Activated naive CD8-positive, alpha-beta T cell treated with anti-CD3 and anti-CD28 coated beads, Interleukin-2, amount 10 ng/mL, durations not matched to agents 7 days and 5 days (primary cell): ENCODE results near the gene ANO9. TPM values are rescaled to one million over a fixed set of nuclear protein-coding genes. Genes with fewer than 3 reads are reported as not detected.

Experiments used
- ATAC-seq: fragments of 150-1000 bp; cut with Tn5 transposase; one replicate; pipeline ENCODE4 v1.10.0; 2021; ENCODE audit warnings: low read depth, moderate library complexity
- POLR2A ChIA-PET: fragments of 350-600 bp; sonication (Branson Sonifier 250); formaldehyde crosslinking; loops from one replicate; lab custom pipeline; 2021; ENCODE audit warnings: antibody characterized with exemption; lab: Charles Lee
- DNase-seq: peaks from one replicate; pipeline ENCODE4 v3.0.0; 2021
- H3K27ac Mint-ChIP-seq: one replicate; pipeline ENCODE4 v1.8.0; 2022; ENCODE audit warnings: mild to moderate bottlenecking, mixed read lengths
- H3K27me3 Mint-ChIP-seq: one replicate; pipeline ENCODE4 v1.8.0; 2022; ENCODE audit warnings: mild to moderate bottlenecking, moderate library complexity, mixed read lengths
- H3K36me3 Mint-ChIP-seq: one replicate; pipeline ENCODE4 v1.8.0; 2021; ENCODE audit warnings: mild to moderate bottlenecking, mixed read lengths
- H3K4me1 Mint-ChIP-seq: one replicate; pipeline ENCODE4 v1.8.0; 2021; ENCODE audit warnings: mixed read lengths
- H3K4me3 Mint-ChIP-seq: one replicate; pipeline ENCODE4 v1.8.0; 2022; ENCODE audit warnings: mild to moderate bottlenecking, moderate library complexity, mixed read lengths
- H3K9me3 Mint-ChIP-seq: one replicate; pipeline ENCODE4 v1.8.0; 2021; ENCODE audit warnings: mixed read lengths
- total RNA-seq, 2 experiments: library from RNA; stranded (reverse); gene quantifications; one replicate each; pipeline ENCODE4 v1.2.3, GENCODE V29; 2021

ANO9 gene
- total RNA-seq, 2 experiments from 2014 or later = 115 to 122 TPM

GRCh38 chr11:453564-453963 lies 11.8 kb upstream of the ANO9 start:
- POLR2A ChIA-PET = no interaction called here
- H3K4me3 Mint-ChIP-seq = no peak overlapping the region
- peaks cover 44% of the 10 kb centered on the region for H3K4me1 Mint-ChIP-seq
- H3K27ac Mint-ChIP-seq = no peak overlapping the region
- H3K27me3 Mint-ChIP-seq = no peaks in the 10 kb centered on the region
- no peak for ATAC-seq
- no peaks in the 10 kb centered on the region for H3K9me3 Mint-ChIP-seq
- no peak for DNase-seq
- H3K36me3 Mint-ChIP-seq = peaks cover 10% of the 10 kb centered on the region

GRCh38 chr11:452916-453527 lies 11.2 kb upstream of the ANO9 start:
- DNase-seq (no peak), ATAC-seq (no peak)
- POLR2A ChIA-PET = no interaction called here
- H3K27ac Mint-ChIP-seq = peak overlapping the region; percentile 17
- peaks cover 10% of the 10 kb centered on the region for H3K36me3 Mint-ChIP-seq
- H3K4me3 Mint-ChIP-seq = no peak overlapping the region
- H3K27me3 Mint-ChIP-seq = no peaks in the 10 kb centered on the region
- no peaks in the 10 kb centered on the region for H3K9me3 Mint-ChIP-seq
- peaks cover 44% of the 10 kb centered on the region for H3K4me1 Mint-ChIP-seq

- POLR2A ChIA-PET = interaction anchor here (1.2 kb wide), 1 partner anchor 39 kb away, joined by 3 read pairs; no protein-coding TSS in a partner anchor
- no peak overlapping the region for H3K27ac Mint-ChIP-seq
- H3K36me3 Mint-ChIP-seq = peaks cover 10% of the 10 kb centered on the region
- H3K27me3 Mint-ChIP-seq = no peaks in the 10 kb centered on the region
- no peak overlapping the region for H3K4me3 Mint-ChIP-seq
- H3K4me1 Mint-ChIP-seq = peaks cover 37% of the 10 kb centered on the region
- ATAC-seq = no peak
- H3K9me3 Mint-ChIP-seq = no peaks in the 10 kb centered on the region
- no peak for DNase-seq
Measured at GRCh38 chr11:452203-452744, 10.5 kb upstream of the ANO9 start.

- H3K36me3 Mint-ChIP-seq = peaks cover 10% of the 10 kb centered on the region
- H3K27ac Mint-ChIP-seq = peak overlapping the region; percentile 54
- no peaks in the 10 kb centered on the region for H3K27me3 Mint-ChIP-seq
- H3K4me1 Mint-ChIP-seq = peaks cover 32% of the 10 kb centered on the region
- peak overlapping the region; percentile 96 for H3K4me3 Mint-ChIP-seq
- DNase-seq = no peak
- POLR2A ChIA-PET = interaction anchor here (0.9 to 5.3 kb wide), 5 partner anchors 39 to 274 kb away, joined by 3 to 51 read pairs (median 3); partner anchors contain the start of gene IFITM2
- no peaks in the 10 kb centered on the region for H3K9me3 Mint-ChIP-seq
- no peak for ATAC-seq
Measured at GRCh38 chr11:451738-452137, 9.9 kb upstream of the ANO9 start.

GRCh38 chr11:450809-451451 lies 9.1 kb upstream of the ANO9 start:
- H3K27me3 Mint-ChIP-seq = no peaks in the 10 kb centered on the region
- H3K9me3 Mint-ChIP-seq = no peaks in the 10 kb centered on the region
- POLR2A ChIA-PET = interaction anchor here (0.9 to 6.5 kb wide), 9 partner anchors 9 to 275 kb away, joined by 3 to 118 read pairs (median 8); partner anchors contain the start of genes ANO9, BET1L, IFITM2 and RIC8A
- peaks cover 26% of the 10 kb centered on the region for H3K4me1 Mint-ChIP-seq
- H3K36me3 Mint-ChIP-seq = peaks cover 9% of the 10 kb centered on the region
- H3K4me3 Mint-ChIP-seq = peak overlapping the region; percentile 96
- DNase-seq = peak; percentile 77
- peak overlapping the region; percentile 98 for H3K27ac Mint-ChIP-seq
- ATAC-seq = peak; percentile 17

- ATAC-seq (peak; percentile 66), DNase-seq (peak; percentile 94)
- Mint-ChIP-seq H3K4me3 (peak within 1 kb of the TSS; percentile 96), H3K27me3 (no peaks in the 10 kb centered on the region), H3K4me1 (peaks cover 21% of the 10 kb centered on the region), H3K36me3 (peaks cover 7% of the 10 kb centered on the region), H3K27ac (peak within 1 kb of the TSS; percentile 98), H3K9me3 (no peaks in the 10 kb centered on the region)
- POLR2A ChIA-PET = interaction anchor here (0.6 to 6.5 kb wide), 16 partner anchors 9 to 243 kb away, joined by 3 to 118 read pairs (median 6); partner anchors contain the start of genes ANO9, BET1L, IFITM2 and RIC8A
Measured at GRCh38 chr11:449889-450808, 8.3 kb upstream of the ANO9 start, which contains the start of gene PTDSS2. TSS of gene PTDSS2 (plus strand) at chr11:450279. CDS start at chr11:450456, 177 bp downstream.

- ATAC-seq = peak; percentile 81
- Mint-ChIP-seq H3K36me3 (peaks cover 5% of the 10 kb centered on the region), H3K27ac (peak overlapping the region; percentile 97), H3K9me3 (no peaks in the 10 kb centered on the region), H3K27me3 (peaks cover 3% of the 10 kb centered on the region), H3K4me1 (peaks cover 15% of the 10 kb centered on the region), H3K4me3 (peak overlapping the region; percentile 94)
- DNase-seq = peak; percentile 99
- POLR2A ChIA-PET = interaction anchor here (0.6 to 6.5 kb wide), 22 partner anchors 8 to 241 kb away, joined by 3 to 118 read pairs (median 6); partner anchors contain the start of genes BET1L, IFITM2, IFITM5 and PGGHG
Measured at GRCh38 chr11:447923-448731, 6.3 kb upstream of the ANO9 start.

GRCh38 chr11:446891-447290 lies 5.1 kb upstream of the ANO9 start:
- Mint-ChIP-seq H3K9me3 (no peaks in the 10 kb centered on the region), H3K4me1 (peaks cover 15% of the 10 kb centered on the region), H3K27ac (peak overlapping the region; percentile 45), H3K4me3 (no peak overlapping the region), H3K27me3 (peaks cover 4% of the 10 kb centered on the region), H3K36me3 (peaks cover 5% of the 10 kb centered on the region)
- no peak for DNase-seq
- POLR2A ChIA-PET = interaction anchor here (1.7 to 6.5 kb wide), 3 partner anchors 10 to 41 kb away, joined by 4 to 118 read pairs (median 51); partner anchors contain the start of gene SIGIRR
- ATAC-seq = no peak

- no peak for DNase-seq
- POLR2A ChIA-PET = interaction anchor here (5.3 to 6.5 kb wide), 2 partner anchors 30 to 40 kb away, joined by 51 to 118 read pairs; partner anchors contain the start of gene SIGIRR
- no peak for ATAC-seq
- Mint-ChIP-seq H3K36me3 (peaks cover 2% of the 10 kb centered on the region), H3K27me3 (peaks cover 4% of the 10 kb centered on the region), H3K9me3 (no peaks in the 10 kb centered on the region), H3K27ac (no peak overlapping the region), H3K4me1 (peaks cover 9% of the 10 kb centered on the region), H3K4me3 (no peak overlapping the region)
Measured at GRCh38 chr11:445765-446588, 4.2 kb upstream of the ANO9 start.

GRCh38 chr11:444396-445144 lies 2.8 kb upstream of the ANO9 start:
- Mint-ChIP-seq H3K27ac (no peak overlapping the region), H3K27me3 (peaks cover 4% of the 10 kb centered on the region), H3K4me1 (peaks cover 11% of the 10 kb centered on the region), H3K9me3 (no peaks in the 10 kb centered on the region), H3K36me3 (peaks cover 4% of the 10 kb centered on the region), H3K4me3 (no peak overlapping the region)
- POLR2A ChIA-PET = interaction anchor here (6.5 to 6.7 kb wide), 2 partner anchors 28 to 29 kb away, joined by 64 to 118 read pairs; partner anchors contain the start of gene SIGIRR
- ATAC-seq (no peak), DNase-seq (no peak)
